SK-N-MC (cell line): ENCODE data around the gene ZCCHC3.

Experiments
- DNase-seq: peaks from one replicate; pipeline ENCODE4 v3.0.0-alpha.2; 2011; ENCODE audit warnings: low read depth, low spot score
- H3K27ac ChIP-seq: fragments of 200-600 bp; sonication (generic); 2 replicates; pipeline ENCODE4 v1.5.1; 2016; ENCODE audit warnings: mixed run types
- H3K36me3 ChIP-seq: fragments of 200-600 bp; sonication (generic); 2 replicates; pipeline ENCODE4 v1.6.1; 2017; ENCODE audit warnings: antibody characterized with exemption, low read length, mixed read lengths; ENCODE audit not compliant: insufficient read depth
- H3K4me3 ChIP-seq: fragments of 200-600 bp; sonication (generic); 2 replicates; pipeline ENCODE4 v1.5.1; 2016
- H3K9ac ChIP-seq: fragments of 200-600 bp; sonication (generic); 2 replicates; pipeline ENCODE4 v1.8.0; 2017; ENCODE audit warnings: mixed run types, mixed read lengths; ENCODE audit not compliant: insufficient read length
- H3K9me3 ChIP-seq: fragments of 200-600 bp; sonication (generic); 2 replicates; pipeline ENCODE4 v1.6.1; 2017; ENCODE audit warnings: low read depth, mild to moderate bottlenecking, antibody characterized with exemption, low read length, moderate library complexity, mixed read lengths
- EZH2 ChIP-seq: fragments of 200-600 bp; sonication (generic); IDR thresholded peaks from one replicate; pipeline ENCODE4 v1.6.1; 2017; ENCODE audit warnings: antibody characterized with exemption
- FOXP2 ChIP-seq: optimal IDR thresholded peaks from 2 replicates; pipeline ENCODE3; 2011; ENCODE audit warnings: mild to moderate bottlenecking, moderate library complexity; ENCODE audit not compliant: insufficient read depth; ENCODE audit errors: extremely low read length, control extremely low read depth
- POLR2AphosphoS5 ChIP-seq: IDR thresholded peaks from 2 replicates; pipeline ENCODE4 v1.6.1; 2012; ENCODE audit warnings: mild to moderate bottlenecking, low read depth, low read length, borderline replicate concordance

ZCCHC3 gene

GRCh38 chr20:312866-313265, 15.5 kb downstream of the ZCCHC3 start:
- H3K4me3 ChIP-seq = no peak overlapping the region
- no peaks in the 10 kb centered on the region for H3K36me3 ChIP-seq
- TF ChIP-seq POLR2AphosphoS5 (no peak), EZH2 (no peak), FOXP2 (no peak)
- no peak overlapping the region for H3K27ac ChIP-seq
- DNase-seq = no peak
- no peaks in the 10 kb centered on the region for H3K9me3 ChIP-seq
- H3K9ac ChIP-seq = no peak overlapping the region

- TF ChIP-seq EZH2 = no peak
- TF ChIP-seq POLR2AphosphoS5 = no peak
- no peak for TF ChIP-seq FOXP2
- Histone ChIP-seq H3K9ac (no peak overlapping the region), H3K9me3 (no peaks in the 10 kb centered on the region), H3K36me3 (no peaks in the 10 kb centered on the region), H3K4me3 (no peak overlapping the region), H3K27ac (no peak overlapping the region)
- DNase-seq = no peak
Observed at GRCh38 chr20:313402-313801, 16.0 kb downstream of the ZCCHC3 start.

GRCh38 chr20:313948-314347, 16.6 kb downstream of the ZCCHC3 start:
- Histone ChIP-seq H3K27ac (no peak overlapping the region), H3K9ac (no peak overlapping the region), H3K9me3 (no peaks in the 10 kb centered on the region), H3K36me3 (no peaks in the 10 kb centered on the region), H3K4me3 (no peak overlapping the region)
- no peak for DNase-seq
- TF ChIP-seq POLR2AphosphoS5 = no peak
- TF ChIP-seq EZH2 = no peak
- no peak for TF ChIP-seq FOXP2

- no peak for TF ChIP-seq EZH2
- no peak for TF ChIP-seq FOXP2
- no peak for TF ChIP-seq POLR2AphosphoS5
- no peaks in the 10 kb centered on the region for H3K9me3 ChIP-seq
- DNase-seq = no peak
- H3K4me3 ChIP-seq = no peak overlapping the region
- no peak overlapping the region for H3K27ac ChIP-seq
- no peak overlapping the region for H3K9ac ChIP-seq
- no peaks in the 10 kb centered on the region for H3K36me3 ChIP-seq
Observed at GRCh38 chr20:316316-317068, 19.1 kb downstream of the ZCCHC3 start.

GRCh38 chr20:324177-325044, 27.0 kb downstream of the ZCCHC3 start:
- Histone ChIP-seq H3K9me3 (no peaks in the 10 kb centered on the region), H3K9ac (peak overlapping the region; percentile 63), H3K4me3 (peak overlapping the region; percentile 77), H3K36me3 (peaks cover 3% of the 10 kb centered on the region; the same call in 1 of the 2 replicates), H3K27ac (peak overlapping the region; percentile 67; the same call in 1 of the 2 replicates)
- DNase-seq = no peak
- no peak for TF ChIP-seq FOXP2
- peak; percentile 87 for TF ChIP-seq POLR2AphosphoS5
- TF ChIP-seq EZH2 = no peak

GRCh38 chr20:325045-325888, 27.9 kb downstream of the ZCCHC3 start, which contains the start of gene SOX12:
Gene SOX12 (plus strand): TSS chr20:325552. CDS start chr20:325925, 373 bp downstream.
- H3K9me3 ChIP-seq = no peaks in the 10 kb centered on the region
- peak within 1 kb of the TSS; percentile 96 for H3K4me3 ChIP-seq
- peak within 1 kb of the TSS; percentile 90 for H3K27ac ChIP-seq
- peak within 1 kb of the TSS; percentile 76 for H3K9ac ChIP-seq
- TF ChIP-seq POLR2AphosphoS5 (peak; percentile 54; the same call in 1 of the 2 replicates), FOXP2 (no peak), EZH2 (no peak)
- no peak for DNase-seq
- H3K36me3 ChIP-seq = peaks cover 5% of the 10 kb centered on the region; the same call in 1 of the 2 replicates

GRCh38 chr20:325889-326644, 28.7 kb downstream of the ZCCHC3 start:
- Histone ChIP-seq H3K4me3 (peak overlapping the region; percentile 96), H3K9me3 (no peaks in the 10 kb centered on the region), H3K27ac (peak overlapping the region; percentile 90), H3K36me3 (peaks cover 7% of the 10 kb centered on the region; the same call in 1 of the 2 replicates), H3K9ac (peak overlapping the region; percentile 76)
- no peak for DNase-seq
- 0 out of 2 replicates have a peak, but pooled peaks have one; percentile 16 for TF ChIP-seq POLR2AphosphoS5
- TF ChIP-seq EZH2 = no peak
